Prostate gland (tissue), 2 donors: ENCODE measurements around the gene USP9X. TPM values are rescaled to one million over a fixed set of nuclear protein-coding genes. Genes with fewer than 3 reads are reported as not detected.

Source experiments
- DNase-seq: peaks from one replicate; pipeline ENCODE4 v3.0.0-alpha.2; 2019; ENCODE audit warnings: low spot score
- H3K27ac ChIP-seq, 2 donors: fragments of 200-600 bp; sonication (generic); 2 replicates each; pipeline ENCODE4 v1.5.1; 2017 to 2019
- H3K27me3 ChIP-seq: fragments of 200-600 bp; sonication (generic); replicated peaks from 2 replicates; pipeline ENCODE4 v1.5.1; 2019; ENCODE audit not compliant: insufficient read depth
- H3K36me3 ChIP-seq, 2 donors: fragments of 200-600 bp; sonication (generic); 1 replicate in 1 of 2; 2 replicates in 1 of 2; pipeline versions ENCODE4 v1.5.1 to v1.8.1; 2017 to 2019
- H3K4me1 ChIP-seq: fragments of 200-600 bp; sonication (generic); replicated peaks from 2 replicates; pipeline ENCODE4 v1.5.1; 2019
- H3K4me3 ChIP-seq, 2 donors: fragments of 200-600 bp; sonication (generic); 2 replicates each; pipeline ENCODE4 v1.5.1; 2017 to 2019
- H3K9me3 ChIP-seq: fragments of 200-600 bp; sonication (generic); 2 replicates; pipeline ENCODE4 v1.5.1; 2017
- CTCF ChIP-seq, 4 experiments: fragments of 200-600 bp in 2 of 4; fragments of 450-650 bp in 2 of 4; sonication (generic) in 2 of 4; IDR thresholded peaks; 1 replicate in 3 of 4; 2 replicates in 1 of 4; pipeline ENCODE4 v1.5.1; 2016 to 2019; ENCODE audit warnings: antibody characterized with exemption in 4 of 4, mild to moderate bottlenecking in 2 of 4, moderate library complexity in 2 of 4
- POLR2A ChIP-seq: fragments of 450-650 bp; IDR thresholded peaks from one replicate; pipeline ENCODE4 v1.6.1; 2016; ENCODE audit warnings: antibody characterized with exemption, mild to moderate bottlenecking
- POLR2AphosphoS5 ChIP-seq: sonication (generic); formaldehyde crosslinking; IDR thresholded peaks from one replicate; pipeline ENCODE4 v1.6.1; 2017; ENCODE audit warnings: antibody characterized with exemption
- WGBS: methylation state at CpG from one replicate; pipeline ENCODE4 v1.1.5; 2018; 5-methylcytosine and 5-hydroxymethylcytosine counted together
- intact Hi-C: fragments of 100-400 bp; cut with DNase I; formaldehyde crosslinking; loops from one replicate; pipeline ENCODE4 v1.14.2; 2022
- total RNA-seq, 2 donors: library from RNA; depleted of rRNA; stranded (reverse); fragments of >200 nt; gene quantifications; one replicate each; pipeline ENCODE4 v1.1.0, GENCODE V29; 2016

USP9X gene
- total RNA-seq, 2 donors from 2014 or later, result 47.9 to 115 TPM

- WGBS, result under 1% methylated on average over 27 of the region's 39 CpGs
- DNase-seq, result peak; percentile 5
- Histone ChIP-seq H3K27me3 (no peaks in the 10 kb centered on the region), H3K9me3 (no peaks in the 10 kb centered on the region), H3K4me3 (peak overlapping the region; percentile 70 to 71), H3K36me3 (no peaks in the 10 kb centered on the region), H3K4me1 (no peaks in the 10 kb centered on the region), H3K27ac (peak overlapping the region; percentile 96 to 97)
- intact Hi-C loops, result loop anchor here (5.0 to 10.0 kb wide), 2 partner anchors 73 to 249 kb away; partner anchors contain the start of gene DDX3X
- no peak for TF ChIP-seq CTCF (IDR thresholded peaks at IDR 0.05)
- TF ChIP-seq POLR2A, result no peak
- TF ChIP-seq POLR2AphosphoS5, result no peak
Observed at GRCh38 chrX:41085512-41085877, 250 bp downstream of the USP9X start.

GRCh38 chrX:41085878-41086626 lies 807 bp downstream of the USP9X start:
- no peak for TF ChIP-seq POLR2A
- TF ChIP-seq CTCF (IDR thresholded peaks at IDR 0.05), result no peak
- no peak for TF ChIP-seq POLR2AphosphoS5
- peak; percentile 28 for DNase-seq
- peak overlapping the region; percentile 70 to 71 for H3K4me3 ChIP-seq
- peak overlapping the region; percentile 96 to 97 for H3K27ac ChIP-seq
- intact Hi-C loops, result loop anchor here (5.0 to 10.0 kb wide), 2 partner anchors 74 to 249 kb away; partner anchors contain the start of gene DDX3X
- 1% methylated on average over 33 of the region's 71 CpGs for WGBS
- H3K4me1 ChIP-seq, result no peaks in the 10 kb centered on the region
- no peaks in the 10 kb centered on the region for H3K27me3 ChIP-seq
- no peaks in the 10 kb centered on the region for H3K36me3 ChIP-seq
- H3K9me3 ChIP-seq, result no peaks in the 10 kb centered on the region

GRCh38 chrX:41086627-41086932 lies 1.3 kb downstream of the USP9X start:
- DNase-seq, result no peak
- intact Hi-C loops, result loop anchor here (5.0 to 10.0 kb wide), 2 partner anchors 74 to 248 kb away; partner anchors contain the start of gene DDX3X
- Histone ChIP-seq H3K27ac (peak overlapping the region; percentile 96 to 97), H3K9me3 (no peaks in the 10 kb centered on the region), H3K4me3 (peak overlapping the region; percentile 70 to 71), H3K4me1 (no peaks in the 10 kb centered on the region), H3K27me3 (no peaks in the 10 kb centered on the region), H3K36me3 (no peaks in the 10 kb centered on the region)
- TF ChIP-seq CTCF (IDR thresholded peaks at IDR 0.05) (no peak), POLR2AphosphoS5 (no peak), POLR2A (no peak)
- 0% methylated on average over 5 of the region's 11 CpGs for WGBS

GRCh38 chrX:41087201-41087600 lies 2.0 kb downstream of the USP9X start:
- intact Hi-C loops, result loop anchor here (5.0 to 10.0 kb wide), 2 partner anchors 75 to 248 kb away; partner anchors contain the start of gene DDX3X
- Histone ChIP-seq H3K27me3 (no peaks in the 10 kb centered on the region), H3K27ac (peak overlapping the region; percentile 96 to 97), H3K4me1 (no peaks in the 10 kb centered on the region), H3K4me3 (peak overlapping the region; percentile 70 to 71), H3K9me3 (no peaks in the 10 kb centered on the region), H3K36me3 (no peaks in the 10 kb centered on the region)
- no peak for TF ChIP-seq CTCF (IDR thresholded peaks at IDR 0.05)
- TF ChIP-seq POLR2AphosphoS5, result no peak
- TF ChIP-seq POLR2A, result no peak
- 0% methylated on average over 6 of the region's 6 CpGs for WGBS
- DNase-seq, result no peak
